ENCODE measurements around the gene ABL1. TPM values are rescaled to one million over a fixed set of nuclear protein-coding genes. Genes with fewer than 3 reads are reported as not detected.

Gene ABL1
- total and polyA plus RNA-seq, 10 donors = 9.7 to 76.7 (median 42.2) TPM

GRCh38 chr9:130924448-130924788 lies 89.4 kb downstream of the ABL1 start:
- Histone ChIP-seq H3K36me3 (no peaks in the 10 kb centered on the region), H3K4me3 (no peak overlapping the region), H3K4me1 (no peaks in the 10 kb centered on the region), H3K9me3 (no peaks in the 10 kb centered on the region), H3K27ac (no peak overlapping the region), H3K27me3 (replicated peaks in 1 of 7) (peaks cover 0 to 76% (median 29%) of the 10 kb centered on the region in 7 donors)
- no peak for DNase-seq
- TF ChIP-seq POLR2AphosphoS5 (IDR thresholded peaks at IDR 0.05) = no peak
- no peak for TF ChIP-seq CTCF (IDR thresholded peaks at IDR 0.05 in 8 of 11, conservative IDR thresholded peaks at IDR 0.05 in 3 of 11)
- no peak for TF ChIP-seq POLR2A (IDR thresholded peaks at IDR 0.05)
- intact Hi-C loops (cut with DNase I; ENCODE audit: low total_unique reads) = no loop called here
- WGBS, 5 donors = 79 to 92% (median 81%) methylated on average over 2 to 10 of the region's 10 CpGs

- no peak overlapping the region for H3K4me3 ChIP-seq
- H3K27ac ChIP-seq = no peak overlapping the region
- WGBS, 5 donors = 75 to 83% (median 77%) methylated on average over 19 of the region's 19 CpGs
- intact Hi-C loops (cut with DNase I; ENCODE audit: low total_unique reads) = no loop called here
- H3K9me3 ChIP-seq = no peaks in the 10 kb centered on the region
- peaks cover 0 to 75% (median 25%) of the 10 kb centered on the region in 7 donors for H3K27me3 ChIP-seq (replicated peaks in 1 of 7)
- no peak for DNase-seq
- H3K36me3 ChIP-seq = no peaks in the 10 kb centered on the region
- TF ChIP-seq CTCF (IDR thresholded peaks at IDR 0.05 in 8 of 11, conservative IDR thresholded peaks at IDR 0.05 in 3 of 11) (no peak), POLR2A (IDR thresholded peaks at IDR 0.05) (no peak), POLR2AphosphoS5 (IDR thresholded peaks at IDR 0.05) (no peak)
- no peaks in the 10 kb centered on the region for H3K4me1 ChIP-seq
Observed at GRCh38 chr9:130925050-130925678, 90.1 kb downstream of the ABL1 start.

DNA sequence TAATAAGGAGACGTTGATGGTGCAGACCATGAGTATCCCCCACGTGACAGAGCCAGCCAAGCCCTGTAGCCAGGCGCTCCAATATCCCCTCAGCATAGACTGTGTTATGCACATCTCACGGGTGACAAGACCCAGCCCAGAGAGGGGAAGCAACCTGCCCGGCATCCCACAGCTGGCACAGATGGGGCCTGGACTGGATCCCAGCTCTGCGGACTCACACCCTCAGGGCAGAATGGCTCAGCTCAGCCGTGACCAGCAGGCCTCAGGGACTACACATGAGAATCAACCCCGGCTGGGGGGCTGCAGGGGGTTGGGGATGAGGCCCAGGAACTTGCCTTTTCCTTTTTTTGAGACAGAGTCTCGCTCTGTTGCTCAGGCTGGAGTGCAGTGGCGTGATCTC lies 92.3 kb downstream of the ABL1 start:
- intact Hi-C loops (cut with DNase I; ENCODE audit: low total_unique reads) = no loop called here
- H3K4me3 ChIP-seq = no peak overlapping the region
- TF ChIP-seq POLR2AphosphoS5 (IDR thresholded peaks at IDR 0.05) (no peak), POLR2A (IDR thresholded peaks at IDR 0.05) (no peak), CTCF (IDR thresholded peaks at IDR 0.05 in 8 of 11, conservative IDR thresholded peaks at IDR 0.05 in 3 of 11) (no peak)
- peaks cover 0 to 9% (median 0%) of the 10 kb centered on the region in 6 donors for H3K4me1 ChIP-seq
- 81 to 87% (median 84%) methylated on average over 6 to 10 of the region's 10 CpGs for WGBS, 5 donors
- no peaks in the 10 kb centered on the region for H3K36me3 ChIP-seq
- no peaks in the 10 kb centered on the region for H3K9me3 ChIP-seq
- DNase-seq = no peak
- no peak overlapping the region for H3K27ac ChIP-seq
- H3K27me3 ChIP-seq (replicated peaks in 1 of 7) = peaks cover 0 to 73% (median 22%) of the 10 kb centered on the region in 7 donors

GRCh38 chr9:130927995-130928900 lies 93.2 kb downstream of the ABL1 start:
- Histone ChIP-seq H3K4me3 (no peak overlapping the region), H3K9me3 (no peaks in the 10 kb centered on the region), H3K27ac (no peak overlapping the region), H3K27me3 (replicated peaks in 1 of 7) (peaks cover 0 to 73% (median 31%) of the 10 kb centered on the region in 7 donors), H3K36me3 (no peaks in the 10 kb centered on the region), H3K4me1 (peaks cover 0 to 9% (median 0%) of the 10 kb centered on the region in 6 donors)
- intact Hi-C loops (cut with DNase I; ENCODE audit: low total_unique reads) = no loop called here
- WGBS, 5 donors = 53 to 69% (median 61%) methylated on average over 7 to 14 of the region's 14 CpGs
- TF ChIP-seq POLR2A (IDR thresholded peaks at IDR 0.05) (no peak), CTCF (IDR thresholded peaks at IDR 0.05 in 8 of 11, conservative IDR thresholded peaks at IDR 0.05 in 3 of 11) (no peak), POLR2AphosphoS5 (IDR thresholded peaks at IDR 0.05) (no peak)
- DNase-seq = no peak
